PC-3 (cell line): ENCODE data around the gene OTUD3.

ENCODE experiments used
- EZH2 ChIP-seq: fragments of 300-600 bp; sonication (generic); IDR thresholded peaks from one replicate; pipeline ENCODE4 v1.6.1; 2017; ENCODE audit warnings: antibody characterized with exemption, mild to moderate bottlenecking, low read length; ENCODE audit not compliant: unreplicated experiment
- EZH2phosphoT487 ChIP-seq: fragments of 300-600 bp; sonication (generic); IDR thresholded peaks from 2 replicates; pipeline ENCODE4 v1.6.1; 2018; ENCODE audit warnings: mild to moderate bottlenecking, antibody characterized with exemption, low read length, borderline replicate concordance
- TF ChIP-seq, protein P1 (sequence below): fragments of 300-600 bp; sonication (generic); conservative IDR thresholded peaks from 2 replicates; pipeline ENCODE4 v1.5.1; 2017; ENCODE audit warnings: antibody characterized with exemption, low read depth, mild to moderate bottlenecking, low read length

DNA sequence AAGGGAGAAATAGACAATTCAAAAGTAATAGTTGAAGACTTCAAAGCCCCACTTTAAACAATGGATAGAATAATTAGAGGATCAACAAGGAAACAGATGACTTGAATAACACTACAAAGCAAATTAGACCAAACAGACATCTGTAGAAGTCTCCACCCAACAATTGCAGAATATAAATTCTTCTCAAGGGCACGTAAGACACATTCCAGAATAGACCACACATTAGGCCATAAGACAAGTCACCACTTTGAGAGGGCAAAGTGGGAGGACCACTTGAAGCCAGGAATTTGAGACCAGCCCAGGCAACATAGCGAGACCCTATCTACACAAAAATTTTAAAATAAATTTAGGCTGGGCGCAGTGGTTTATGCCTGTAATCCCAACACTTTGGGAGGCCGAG is 46.6 kb upstream of the OTUD3 start:
- TF ChIP-seq EZH2: no peak
- TF ChIP-seq, protein P1, sequence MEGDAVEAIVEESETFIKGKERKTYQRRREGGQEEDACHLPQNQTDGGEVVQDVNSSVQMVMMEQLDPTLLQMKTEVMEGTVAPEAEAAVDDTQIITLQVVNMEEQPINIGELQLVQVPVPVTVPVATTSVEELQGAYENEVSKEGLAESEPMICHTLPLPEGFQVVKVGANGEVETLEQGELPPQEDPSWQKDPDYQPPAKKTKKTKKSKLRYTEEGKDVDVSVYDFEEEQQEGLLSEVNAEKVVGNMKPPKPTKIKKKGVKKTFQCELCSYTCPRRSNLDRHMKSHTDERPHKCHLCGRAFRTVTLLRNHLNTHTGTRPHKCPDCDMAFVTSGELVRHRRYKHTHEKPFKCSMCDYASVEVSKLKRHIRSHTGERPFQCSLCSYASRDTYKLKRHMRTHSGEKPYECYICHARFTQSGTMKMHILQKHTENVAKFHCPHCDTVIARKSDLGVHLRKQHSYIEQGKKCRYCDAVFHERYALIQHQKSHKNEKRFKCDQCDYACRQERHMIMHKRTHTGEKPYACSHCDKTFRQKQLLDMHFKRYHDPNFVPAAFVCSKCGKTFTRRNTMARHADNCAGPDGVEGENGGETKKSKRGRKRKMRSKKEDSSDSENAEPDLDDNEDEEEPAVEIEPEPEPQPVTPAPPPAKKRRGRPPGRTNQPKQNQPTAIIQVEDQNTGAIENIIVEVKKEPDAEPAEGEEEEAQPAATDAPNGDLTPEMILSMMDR: no peak
- TF ChIP-seq EZH2phosphoT487: no peak
